SU-DHL-6 (cell line): ENCODE data around the gene PRDM15.
A peak's percentile ranks its signal among the peaks of the same experiment; 100 is the strongest.

Source experiments
- H2AFZ ChIP-seq: fragments of 200-600 bp; sonication (generic); 2 replicates; pipeline ENCODE4 v1.6.1; 2014; ENCODE audit warnings: low read depth, mild to moderate bottlenecking, moderate library complexity, mixed read lengths, antibody characterized with exemption, low read length; ENCODE audit not compliant: severe bottlenecking
- H3F3A ChIP-seq: fragments of 200-600 bp; shearing (Covaris generic); 2 replicates; pipeline ENCODE4 v1.6.0; 2016; ENCODE audit warnings: antibody characterized with exemption, mild to moderate bottlenecking; ENCODE audit not compliant: insufficient read depth
- H3K27ac ChIP-seq: fragments of 200-600 bp; sonication (generic); 2 replicates; pipeline ENCODE4 v1.5.1; 2016; ENCODE audit warnings: low read depth, mild to moderate bottlenecking, low read length, moderate library complexity, mixed read lengths
- H3K27me3 ChIP-seq: fragments of 200-600 bp; sonication (generic), shearing (Covaris generic); 2 replicates; pipeline ENCODE4 v1.6.0; 2014; ENCODE audit warnings: mild to moderate bottlenecking, low read length
- H3K36me3 ChIP-seq: fragments of 200-600 bp; sonication (generic); 2 replicates; pipeline ENCODE4 v1.6.1; 2014; ENCODE audit warnings: mild to moderate bottlenecking, low read length, mixed read lengths
- H3K4me2 ChIP-seq: fragments of 300-600, 200-600 bp; shearing (Covaris generic), sonication (generic); 2 replicates; pipeline ENCODE4 v1.6.0; 2014; ENCODE audit warnings: low read length, low read depth, mild to moderate bottlenecking; ENCODE audit not compliant: poor library complexity, severe bottlenecking
- H3K4me3 ChIP-seq: fragments of 200-600 bp; sonication (generic); 2 replicates; pipeline ENCODE4 v1.5.1; 2014; ENCODE audit warnings: antibody characterized with exemption, low read length, mild to moderate bottlenecking, mixed read lengths; ENCODE audit not compliant: insufficient read depth, poor library complexity, severe bottlenecking
- H3K79me2 ChIP-seq: fragments of 200-600 bp; sonication (generic); 2 replicates; pipeline ENCODE4 v1.6.1; 2014; ENCODE audit warnings: mild to moderate bottlenecking, low read length, moderate library complexity; ENCODE audit not compliant: insufficient read depth
- H3K9ac ChIP-seq: fragments of 200-600 bp; sonication (generic); 2 replicates; pipeline ENCODE4 v1.7.0; 2014; ENCODE audit warnings: mild to moderate bottlenecking, low read length
- H3K9me2 ChIP-seq: fragments of 200-600 bp; sonication (generic); replicated peaks from 2 replicates; pipeline ENCODE4 v1.6.1; 2014; ENCODE audit warnings: low read length; ENCODE audit not compliant: insufficient read depth
- H3K9me3 ChIP-seq: fragments of 200-600 bp; sonication (generic); 2 replicates; pipeline ENCODE4 v1.6.1; 2014; ENCODE audit warnings: low read length, mixed read lengths; ENCODE audit not compliant: insufficient read depth
- H4K20me1 ChIP-seq: fragments of 200-600 bp; sonication (generic); 2 replicates; pipeline ENCODE4 v1.6.1; 2014; ENCODE audit warnings: low read depth, mild to moderate bottlenecking, antibody characterized with exemption, low read length, moderate library complexity, mixed read lengths
- CTCF ChIP-seq: fragments of 200-600 bp; sonication (generic); IDR thresholded peaks from one replicate; pipeline ENCODE4 v1.5.1; 2017; ENCODE audit warnings: antibody characterized with exemption, mild to moderate bottlenecking, low read length, moderate library complexity; ENCODE audit not compliant: insufficient read depth, poor library complexity, severe bottlenecking
- EZH2phosphoT487 ChIP-seq: fragments of 200-600 bp; sonication (generic), shearing (Covaris generic); conservative IDR thresholded peaks from 2 replicates; pipeline ENCODE4 v1.6.1; 2018; ENCODE audit warnings: mild to moderate bottlenecking, antibody characterized with exemption, low read length, moderate library complexity, mixed read lengths

PRDM15 gene

GRCh38 chr21:41873005-41873404 lies 6.1 kb downstream of the PRDM15 start:
- H3K36me3 ChIP-seq, result no peaks in the 10 kb centered on the region
- peaks cover 37% of the 10 kb centered on the region; the same call in 1 of the 2 replicates for H3K79me2 ChIP-seq
- H3K9ac ChIP-seq, result peak overlapping the region; percentile 89; the same call in 1 of the 2 replicates
- no peak overlapping the region for H2AFZ ChIP-seq
- H3K9me3 ChIP-seq, result no peaks in the 10 kb centered on the region
- no peaks in the 10 kb centered on the region for H3K27me3 ChIP-seq
- peaks cover 95% of the 10 kb centered on the region for H3F3A ChIP-seq
- no peak overlapping the region for H3K4me3 ChIP-seq
- no peaks in the 10 kb centered on the region for H3K9me2 ChIP-seq
- TF ChIP-seq CTCF, result no peak
- TF ChIP-seq EZH2phosphoT487, result no peak
- H4K20me1 ChIP-seq, result no peaks in the 10 kb centered on the region
- H3K4me2 ChIP-seq, result peak overlapping the region; percentile 89
- H3K27ac ChIP-seq, result peak overlapping the region; percentile 97

- Histone ChIP-seq H3K4me3 (no peak overlapping the region), H2AFZ (no peak overlapping the region), H4K20me1 (no peaks in the 10 kb centered on the region), H3K9me2 (no peaks in the 10 kb centered on the region), H3K36me3 (no peaks in the 10 kb centered on the region), H3K9ac (peak overlapping the region; percentile 69), H3K27me3 (no peaks in the 10 kb centered on the region), H3K79me2 (peaks cover 44% of the 10 kb centered on the region), H3F3A (peaks cover 97% of the 10 kb centered on the region), H3K27ac (peak overlapping the region; percentile 97), H3K9me3 (no peaks in the 10 kb centered on the region), H3K4me2 (peak overlapping the region; percentile 95)
- no peak for TF ChIP-seq EZH2phosphoT487
- TF ChIP-seq CTCF, result no peak
Measured at GRCh38 chr21:41871293-41872030, 7.7 kb downstream of the PRDM15 start.

DNA sequence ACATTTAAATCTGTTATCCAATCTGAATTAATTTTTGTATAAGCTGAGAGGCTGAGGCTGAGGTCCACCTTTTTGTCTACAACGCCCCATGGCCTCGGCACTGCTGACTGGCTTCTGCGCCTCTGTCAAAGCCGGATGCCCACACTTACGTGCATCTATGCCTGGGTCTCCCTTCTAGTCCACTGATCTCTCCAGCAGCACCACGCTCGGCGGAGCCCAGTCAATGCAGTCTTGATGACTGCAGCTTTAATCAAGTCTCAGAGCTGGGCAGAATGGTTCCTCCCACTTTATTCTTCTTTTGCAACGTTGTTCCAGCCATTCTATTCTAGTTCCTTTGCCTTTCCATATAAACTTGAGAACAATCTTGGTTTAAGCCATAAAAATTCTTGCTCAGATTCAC lies 9.4 kb downstream of the PRDM15 start:
- Histone ChIP-seq H3K27ac (peak overlapping the region; percentile 97), H3K79me2 (peaks cover 43% of the 10 kb centered on the region), H3K9me3 (no peaks in the 10 kb centered on the region), H3K27me3 (no peaks in the 10 kb centered on the region), H3K9me2 (no peaks in the 10 kb centered on the region), H4K20me1 (no peaks in the 10 kb centered on the region), H3F3A (peaks cover 97% of the 10 kb centered on the region), H3K9ac (peak overlapping the region; percentile 69), H3K4me3 (peak overlapping the region; percentile 38), H3K36me3 (no peaks in the 10 kb centered on the region), H2AFZ (no peak overlapping the region), H3K4me2 (peak overlapping the region; percentile 95)
- no peak for TF ChIP-seq CTCF
- no peak for TF ChIP-seq EZH2phosphoT487
